GM19035 (cell line): ENCODE measurements around the gene GOLGA6L2.
"Not testable (repeated sequence)": the region's sequence is repeated elsewhere in the genome, so short reads cannot be mapped to it uniquely, and the experiment has no call there.

Experiments
- ATAC-seq: cut with Tn5 transposase; IDR thresholded peaks from one replicate; pipeline ENCODE4 v1.9.1; 2021; ENCODE audit not compliant: unreplicated experiment

Gene GOLGA6L2

GRCh38 chr15:23447107-23447500 is at the start of gene GOLGA6L2:
Gene GOLGA6L2 (minus strand): TSS chr15:23447243. CDS start chr15:23447181, 62 bp downstream.
- no peak for ATAC-seq

- ATAC-seq: no peak
Measured at GRCh38 chr15:23484870-23485269, 37.8 kb upstream of the GOLGA6L2 start.

DNA sequence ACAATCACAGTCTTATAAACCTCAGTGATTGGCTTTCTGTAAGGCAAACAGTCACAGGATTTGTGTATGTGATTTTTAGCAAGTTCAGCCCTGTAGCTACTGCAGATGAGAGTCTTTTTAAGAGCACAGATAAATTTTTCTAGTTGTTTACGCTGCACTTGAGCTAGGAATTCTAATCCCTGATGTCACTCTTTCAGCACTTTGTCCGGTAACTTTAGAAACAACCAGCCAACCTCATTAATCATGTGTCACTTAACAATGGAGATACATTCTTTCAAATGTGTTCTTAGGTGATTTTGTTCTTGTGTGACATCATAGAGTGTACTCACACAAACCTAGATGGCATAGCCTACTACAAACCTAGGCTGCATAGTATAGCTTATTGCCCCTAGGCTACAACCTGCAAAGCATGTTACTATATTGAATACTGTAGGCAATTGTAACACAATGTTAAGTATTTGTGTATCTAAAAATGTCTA is 36.8 kb upstream of the GOLGA6L2 start:
- no peak for ATAC-seq

- no peak for ATAC-seq
Measured at GRCh38 chr15:23482764-23483489, 35.9 kb upstream of the GOLGA6L2 start.

DNA sequence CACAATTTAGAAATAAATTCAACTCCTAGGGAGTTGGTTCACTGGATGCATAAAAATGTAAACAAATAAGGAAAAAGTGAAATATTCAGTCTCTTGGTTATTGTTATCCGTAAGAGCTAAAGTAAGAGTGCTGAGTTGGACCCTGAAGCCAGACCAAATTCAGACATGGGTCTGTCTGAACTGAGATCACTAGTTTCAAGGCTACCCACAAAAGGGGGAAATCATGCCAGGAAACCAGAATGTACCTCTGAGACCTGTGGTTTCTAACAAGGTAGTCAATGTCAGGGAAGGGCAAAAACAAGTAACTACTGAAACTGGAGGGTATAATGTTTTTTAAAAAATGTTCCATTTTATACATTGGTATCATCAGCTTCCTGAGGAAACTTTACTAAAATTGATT is 35.2 kb upstream of the GOLGA6L2 start:
- ATAC-seq: no peak

- ATAC-seq: no peak
Measured at GRCh38 chr15:23477920-23478319, 30.9 kb upstream of the GOLGA6L2 start.

GRCh38 chr15:23472678-23473077 is 25.6 kb upstream of the GOLGA6L2 start:
- no peak for ATAC-seq

DNA sequence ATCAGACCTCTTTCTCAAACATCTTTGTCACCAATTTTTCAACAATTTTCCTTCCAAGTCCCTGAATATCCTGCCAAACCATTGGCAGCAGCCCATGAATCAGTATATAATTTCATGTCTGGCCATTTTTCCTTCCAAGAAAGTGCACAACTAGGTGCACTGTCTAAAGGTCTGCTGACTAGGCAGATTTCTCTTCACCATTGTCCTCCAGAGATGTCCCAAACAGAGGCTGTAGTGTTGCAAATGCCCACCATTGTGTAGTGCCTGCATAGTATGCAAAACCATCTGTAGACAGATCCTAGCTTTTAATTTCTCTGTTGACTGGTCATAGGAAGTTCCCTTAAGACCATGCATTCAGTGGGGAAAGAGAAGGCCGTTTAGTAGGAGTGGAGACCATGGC is 25.0 kb upstream of the GOLGA6L2 start:
- ATAC-seq: no peak

DNA sequence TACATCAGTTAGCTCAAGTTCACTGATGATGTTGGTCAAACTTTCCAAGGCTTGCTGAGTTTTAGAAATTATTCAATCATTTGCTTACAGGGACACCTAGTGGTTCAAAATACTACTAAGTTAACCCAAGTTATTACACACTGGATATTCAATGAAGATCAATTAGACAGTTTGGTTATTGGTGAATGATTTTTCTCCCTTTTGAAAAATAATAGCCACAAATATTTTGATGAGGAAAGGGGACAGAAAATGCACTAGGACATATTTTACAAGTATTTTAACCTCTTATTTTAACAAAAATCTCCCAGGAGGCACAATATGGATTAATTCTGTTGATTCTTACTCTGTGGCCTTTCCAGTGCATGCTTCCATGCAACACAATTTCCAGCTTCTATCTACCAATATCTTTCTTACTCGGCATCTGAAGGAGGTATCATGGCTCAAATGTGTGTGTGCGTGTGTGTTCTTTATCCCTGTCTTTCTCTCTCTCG is 20.1 kb upstream of the GOLGA6L2 start:
- no peak for ATAC-seq

DNA sequence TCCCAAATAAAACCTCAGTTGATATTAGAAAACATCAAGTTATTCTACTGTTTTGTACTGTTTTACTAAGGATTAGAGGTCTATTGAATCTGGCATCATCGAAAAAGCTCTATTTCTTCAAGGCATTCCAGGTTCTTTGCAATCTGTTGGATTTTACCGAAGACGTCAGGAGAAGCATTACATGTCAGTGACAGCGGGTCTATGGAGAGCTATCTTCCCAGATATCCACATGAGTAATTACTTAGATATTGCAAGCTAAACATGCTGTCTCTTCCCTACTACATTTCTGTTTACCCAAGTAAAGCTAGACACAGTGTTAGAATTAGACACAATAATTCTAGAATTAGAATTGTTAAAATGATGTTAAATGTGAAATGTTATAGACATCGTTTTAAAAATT is 10.8 kb upstream of the GOLGA6L2 start:
- no peak for ATAC-seq

GRCh38 chr15:23446215-23447106 is 582 bp downstream of the GOLGA6L2 start:
- no peak for ATAC-seq

- no peak for ATAC-seq
Measured at GRCh38 chr15:23444269-23444668, 2.8 kb downstream of the GOLGA6L2 start.

DNA sequence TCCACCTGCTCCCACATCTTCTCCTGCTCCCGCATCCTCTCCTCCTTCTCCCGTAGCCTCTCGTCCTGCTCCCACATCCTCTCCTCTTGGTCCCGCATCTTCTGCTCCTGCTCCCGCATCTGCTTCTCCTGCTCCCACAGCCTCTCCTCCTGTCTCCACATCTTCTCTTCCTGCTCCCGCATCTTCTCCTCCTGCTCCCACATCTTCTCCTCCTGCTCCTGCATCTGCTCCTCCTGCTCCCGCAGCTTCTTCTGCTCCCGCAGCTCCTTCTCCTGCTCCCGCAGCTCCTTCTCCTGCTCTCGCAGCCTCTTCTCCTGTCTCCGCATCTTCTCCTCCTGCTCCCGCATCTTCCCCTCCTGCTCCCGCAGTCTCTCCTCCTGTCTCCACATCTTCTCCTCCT is 5.8 kb downstream of the GOLGA6L2 start:
- no peak for ATAC-seq

DNA sequence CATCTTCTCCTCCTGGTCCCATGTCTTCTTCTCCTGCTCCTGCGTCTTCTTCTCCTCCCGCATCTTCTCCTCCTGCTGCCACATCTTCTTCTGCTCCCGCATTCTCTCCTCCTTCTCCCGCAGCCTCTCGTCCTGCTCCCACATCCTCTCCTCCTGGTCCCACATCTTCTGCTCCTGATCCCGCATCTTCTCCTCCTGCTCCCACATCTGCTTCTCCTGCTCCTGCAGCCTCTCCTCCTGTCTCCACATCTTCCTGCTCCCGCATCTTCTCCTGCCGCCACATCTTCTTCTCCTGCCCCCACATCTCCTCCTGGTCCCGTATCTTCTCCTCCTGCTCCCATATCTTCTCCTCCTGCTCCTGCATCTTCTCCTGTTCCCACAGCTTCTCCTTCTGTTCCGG is 6.4 kb downstream of the GOLGA6L2 start:
- no peak for ATAC-seq

- no peak for ATAC-seq
Measured at GRCh38 chr15:23439513-23439912, 7.5 kb downstream of the GOLGA6L2 start.

DNA sequence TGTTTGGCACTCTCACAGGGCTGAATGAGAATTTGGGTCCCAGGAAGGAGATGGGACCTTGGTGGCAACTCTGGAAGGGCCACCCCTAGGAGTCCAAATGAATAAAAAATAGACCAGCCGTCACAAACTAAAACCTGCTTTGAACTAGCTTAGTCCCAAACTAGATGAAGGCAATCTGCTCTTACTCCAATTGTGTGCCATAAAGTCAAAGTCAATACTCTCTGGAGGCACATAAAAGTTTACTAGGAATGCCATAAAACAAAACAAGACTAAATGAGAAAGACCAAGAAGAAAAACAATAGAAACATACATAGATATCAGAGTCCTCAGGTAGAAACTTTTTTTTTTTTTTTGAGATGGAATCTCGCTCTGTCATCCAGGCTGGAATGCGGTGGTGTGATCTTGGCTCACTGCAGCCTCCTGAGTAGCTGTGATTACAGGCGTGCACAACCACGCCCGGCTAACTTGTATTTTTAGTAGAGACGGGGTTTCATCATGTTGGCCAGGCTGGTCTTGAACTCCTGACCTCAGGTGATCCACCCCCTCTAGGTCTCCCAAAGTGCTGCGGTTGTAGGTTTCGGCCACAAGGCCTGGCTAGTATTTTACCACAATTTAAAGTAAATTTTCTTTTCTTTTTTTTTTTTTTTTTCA is 8.1 kb downstream of the GOLGA6L2 start:
- no peak for ATAC-seq

DNA sequence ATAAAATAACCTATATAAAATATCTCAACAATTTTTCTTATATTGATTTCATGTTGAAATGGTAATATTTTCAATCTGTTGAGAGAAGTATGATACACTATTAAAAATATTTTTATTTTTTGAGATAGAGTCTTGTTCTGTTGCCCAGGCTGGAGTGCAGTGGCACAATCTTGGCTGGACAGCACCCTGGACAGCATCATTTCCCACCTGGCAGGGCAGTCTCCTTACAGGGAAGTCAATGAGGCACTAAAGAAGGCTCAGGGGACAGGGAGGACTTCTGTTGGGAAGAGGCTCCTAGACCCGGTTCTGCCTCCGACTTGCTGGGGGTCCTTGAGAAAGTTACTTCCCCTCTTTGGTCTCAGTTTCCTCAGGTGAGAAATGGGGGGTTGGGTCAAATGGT is 9.4 kb downstream of the GOLGA6L2 start:
- ATAC-seq: no peak

GRCh38 chr15:23437146-23437545 is 9.9 kb downstream of the GOLGA6L2 start:
- ATAC-seq: no peak

DNA sequence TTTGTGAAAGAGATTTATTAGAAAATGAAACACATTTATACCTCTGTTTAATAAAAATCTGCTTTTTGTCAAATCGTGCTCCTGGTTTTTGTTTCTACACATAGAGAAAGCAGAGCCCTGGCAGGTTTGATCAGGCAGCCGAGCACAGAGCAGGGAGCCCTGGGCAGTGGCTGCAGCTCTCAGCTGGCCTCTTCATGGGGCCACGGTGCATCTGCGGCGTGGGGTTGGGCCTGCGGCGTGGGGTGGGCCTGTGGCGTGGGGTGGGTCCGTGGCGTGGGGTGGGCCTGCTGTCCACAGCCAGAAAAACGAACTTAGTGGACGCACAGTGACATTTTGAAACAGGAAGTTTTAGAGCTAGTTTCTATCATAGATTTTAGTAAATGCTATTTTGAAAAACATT is 10.6 kb downstream of the GOLGA6L2 start:
- no peak for ATAC-seq

GRCh38 chr15:23434699-23435098 is 12.3 kb downstream of the GOLGA6L2 start:
- ATAC-seq: not testable (repeated sequence)

DNA sequence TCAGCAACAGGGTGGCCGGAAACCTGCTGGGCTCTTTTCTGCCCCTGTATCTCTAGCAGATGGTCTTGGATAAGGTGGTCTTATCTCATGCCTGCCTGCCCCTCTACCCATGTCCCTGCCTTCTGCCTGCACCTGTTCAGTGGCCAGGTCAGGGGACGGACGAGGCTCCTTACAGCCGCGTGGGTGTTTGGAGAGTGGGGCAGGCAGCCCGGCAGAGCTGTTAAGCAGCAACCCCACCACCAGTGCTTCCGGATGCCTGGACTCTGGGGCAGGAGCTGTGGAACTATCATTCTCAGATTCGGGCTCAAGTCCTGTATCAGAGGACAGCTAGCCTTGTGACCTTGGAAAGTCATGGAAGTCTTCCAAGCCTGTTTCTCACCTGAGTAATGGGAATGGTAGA is 21.7 kb downstream of the GOLGA6L2 start:
- ATAC-seq: not testable (repeated sequence)
